Measurements from ENCODE around the gene VPS8.

DNA sequence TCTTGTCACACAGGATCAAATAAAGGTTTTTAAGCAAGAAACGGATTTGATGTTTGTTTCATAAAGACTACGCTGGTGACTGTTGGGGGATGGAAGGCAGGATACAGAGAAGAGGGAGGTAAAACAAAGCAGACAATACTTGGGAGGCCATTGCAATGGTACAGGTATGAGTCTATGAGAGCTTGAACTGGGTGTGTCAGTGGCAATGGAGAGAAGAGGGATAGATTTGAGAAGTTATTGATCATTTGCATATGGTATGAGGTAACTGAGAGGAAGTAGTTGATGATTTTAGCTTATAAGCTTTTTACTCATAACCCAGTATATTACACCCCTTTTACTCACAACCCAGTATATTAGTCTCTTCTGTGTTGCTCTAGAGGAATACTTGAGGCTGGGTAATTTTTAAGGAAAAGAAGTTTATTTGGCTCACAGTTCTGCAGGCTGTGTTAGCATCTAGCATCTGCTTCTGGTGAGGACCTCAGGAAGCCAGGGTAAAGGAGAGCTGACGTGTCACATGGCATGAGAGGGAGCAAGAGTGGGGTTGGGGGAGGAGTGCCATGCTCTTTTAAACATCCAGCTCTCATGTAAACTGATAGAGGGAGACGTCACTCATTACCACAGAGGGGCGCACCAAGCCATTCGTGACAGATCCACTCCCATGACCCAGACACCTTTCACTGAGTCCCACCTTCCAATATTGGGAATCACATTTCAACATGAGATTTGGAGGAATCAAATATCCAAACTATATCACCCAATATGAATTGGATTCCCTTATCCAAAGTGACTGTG is 153.9 kb downstream of the VPS8 start:
- TF ChIP-seq POLR2A (IDR thresholded peaks at IDR 0.05; ENCODE audit: low read depth, low read length) (no peak), POLR2AphosphoS5 (IDR thresholded peaks at IDR 0.05; ENCODE audit: low read depth, low read length) (no peak), POU2F2 (IDR thresholded peaks at IDR 0.05; ENCODE audit: low read depth, low read length) (no peak), TAF1 (IDR thresholded peaks at IDR 0.05; ENCODE audit: low read depth, low read length) (no peak), PAX5 (IDR thresholded peaks at IDR 0.05; ENCODE audit: insufficient read depth, low read length, severe bottlenecking) (no peak)

Measured in GM12891 (cell line).